ENCODE measurements around the gene EPM2AIP1.

EPM2AIP1 gene

DNA sequence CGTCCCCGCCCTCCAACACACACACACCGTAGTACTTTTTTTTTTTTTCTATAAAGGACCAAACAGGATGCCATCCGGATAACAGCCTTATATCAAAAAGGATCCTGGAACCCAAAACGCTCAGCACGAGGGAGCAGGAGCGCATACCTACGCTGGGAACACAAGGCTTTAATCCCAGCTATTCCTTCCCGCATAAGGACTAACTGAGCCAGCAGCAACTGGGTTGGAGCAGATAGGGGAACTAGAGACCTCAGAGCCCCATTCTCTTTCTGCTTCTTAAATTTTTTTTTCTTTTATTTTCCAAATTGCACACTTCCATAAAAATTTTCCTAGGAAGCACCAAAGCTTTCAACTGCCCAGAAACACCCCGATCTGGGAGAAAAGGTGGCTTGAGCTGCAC is 49.3 kb downstream of the EPM2AIP1 start:
- Histone ChIP-seq H3K36me3 (ENCODE audit: control insufficient read depth in 4 of 4, insufficient read depth in 4 of 4, low read length in 3 of 4) (peaks cover 0 to 3% (median 0%) of the 10 kb centered on the region in 4 experiments), H3K4me3 (ENCODE audit: control insufficient read depth in 1 of 7, extremely low read depth in 1 of 7, insufficient read depth in 4 of 7, low read depth in 2 of 7, low read length in 6 of 7) (peak overlapping the region; percentile 70 to 92 (median 84)), H3K27me3 (replicated peaks in 2 of 5; ENCODE audit: control insufficient read depth in 4 of 5, insufficient read depth in 5 of 5, low read length in 4 of 5) (no peaks in the 10 kb centered on the region), H3K4me1 (ENCODE audit: control extremely low read depth in 1 of 4, control insufficient read depth in 4 of 4, insufficient read depth in 4 of 4, low read length in 3 of 4) (peaks cover 0 to 18% (median 16%) of the 10 kb centered on the region in 4 experiments), H3K27ac (ENCODE audit: insufficient read depth in 1 of 2, low read depth in 1 of 2, low read length in 2 of 2, poor library complexity in 1 of 2, severe bottlenecking in 2 of 2) (peak overlapping the region; percentile 40 to 72), H3K9me3 (ENCODE audit: control extremely low read depth in 1 of 5, control insufficient read depth in 4 of 5, insufficient read depth in 2 of 5, low read depth in 1 of 5, low read length in 4 of 5) (peaks cover 0 to 11% (median 5%) of the 10 kb centered on the region in 5 experiments)
- WGBS (ENCODE audit: insufficient coverage): 5% methylated on average over 3 of the region's 10 CpGs
- ChIA-PET CTCF (interaction anchor here (0.7 to 4.7 kb wide), 12 partner anchors 10 to 48 kb away, joined by 3 to 33 read pairs (median 6); no protein-coding TSS in a partner anchor), POLR2A (interaction anchor here (0.6 kb wide), 2 partner anchors 11 to 291 kb away, joined by 3 read pairs; no protein-coding TSS in a partner anchor)
- DNase-seq: no peak

- Histone ChIP-seq H3K4me3 (ENCODE audit: control insufficient read depth in 1 of 7, extremely low read depth in 1 of 7, insufficient read depth in 4 of 7, low read depth in 2 of 7, low read length in 6 of 7) (peak overlapping the region in 1 of 7 experiments; percentile 92), H3K36me3 (ENCODE audit: control insufficient read depth in 4 of 4, insufficient read depth in 4 of 4, low read length in 3 of 4) (peaks cover 0 to 3% (median 0%) of the 10 kb centered on the region in 4 experiments), H3K9me3 (ENCODE audit: control extremely low read depth in 1 of 5, control insufficient read depth in 4 of 5, insufficient read depth in 2 of 5, low read depth in 1 of 5, low read length in 4 of 5) (peaks cover 0 to 6% (median 2%) of the 10 kb centered on the region in 5 experiments), H3K4me1 (ENCODE audit: control extremely low read depth in 1 of 4, control insufficient read depth in 4 of 4, insufficient read depth in 4 of 4, low read length in 3 of 4) (peaks cover 0 to 18% (median 16%) of the 10 kb centered on the region in 4 experiments), H3K27ac (ENCODE audit: insufficient read depth in 1 of 2, low read depth in 1 of 2, low read length in 2 of 2, poor library complexity in 1 of 2, severe bottlenecking in 2 of 2) (no peak overlapping the region), H3K27me3 (replicated peaks in 2 of 5; ENCODE audit: control insufficient read depth in 4 of 5, insufficient read depth in 5 of 5, low read length in 4 of 5) (no peaks in the 10 kb centered on the region)
- 99% methylated on average over 11 of the region's 21 CpGs for WGBS (ENCODE audit: insufficient coverage)
- DNase-seq: no peak
- POLR2A ChIA-PET: no interaction called here
- CTCF ChIA-PET: interaction anchor here (0.6 to 4.7 kb wide), 10 partner anchors 9 to 86 kb away, joined by 3 to 33 read pairs (median 6); no protein-coding TSS in a partner anchor
Measured at GRCh38 chr3:36942638-36943248, 50.2 kb downstream of the EPM2AIP1 start.

- CTCF ChIA-PET: interaction anchor here (1.5 kb wide), 1 partner anchor 24 kb away, joined by 3 read pairs; no protein-coding TSS in a partner anchor
- Histone ChIP-seq H3K27me3 (replicated peaks in 2 of 5; ENCODE audit: control insufficient read depth in 4 of 5, insufficient read depth in 5 of 5, low read length in 4 of 5) (no peaks in the 10 kb centered on the region), H3K27ac (ENCODE audit: insufficient read depth in 1 of 2, low read depth in 1 of 2, low read length in 2 of 2, poor library complexity in 1 of 2, severe bottlenecking in 2 of 2) (no peak overlapping the region), H3K9me3 (ENCODE audit: control extremely low read depth in 1 of 5, control insufficient read depth in 4 of 5, insufficient read depth in 2 of 5, low read depth in 1 of 5, low read length in 4 of 5) (peaks cover 0 to 4% (median 0%) of the 10 kb centered on the region in 5 experiments), H3K4me3 (ENCODE audit: control insufficient read depth in 1 of 7, extremely low read depth in 1 of 7, insufficient read depth in 4 of 7, low read depth in 2 of 7, low read length in 6 of 7) (no peak overlapping the region), H3K36me3 (ENCODE audit: control insufficient read depth in 4 of 4, insufficient read depth in 4 of 4, low read length in 3 of 4) (peaks cover 0 to 3% (median 0%) of the 10 kb centered on the region in 4 experiments), H3K4me1 (ENCODE audit: control extremely low read depth in 1 of 4, control insufficient read depth in 4 of 4, insufficient read depth in 4 of 4, low read length in 3 of 4) (peaks cover 0 to 18% (median 16%) of the 10 kb centered on the region in 4 experiments)
- no peak for DNase-seq
- POLR2A ChIA-PET: no interaction called here
- 100% methylated on average over 3 of the region's 3 CpGs for whole genome bisulfite sequencing (ENCODE audit: insufficient coverage)
Measured at GRCh38 chr3:36941658-36942057, 51.3 kb downstream of the EPM2AIP1 start.

DNA sequence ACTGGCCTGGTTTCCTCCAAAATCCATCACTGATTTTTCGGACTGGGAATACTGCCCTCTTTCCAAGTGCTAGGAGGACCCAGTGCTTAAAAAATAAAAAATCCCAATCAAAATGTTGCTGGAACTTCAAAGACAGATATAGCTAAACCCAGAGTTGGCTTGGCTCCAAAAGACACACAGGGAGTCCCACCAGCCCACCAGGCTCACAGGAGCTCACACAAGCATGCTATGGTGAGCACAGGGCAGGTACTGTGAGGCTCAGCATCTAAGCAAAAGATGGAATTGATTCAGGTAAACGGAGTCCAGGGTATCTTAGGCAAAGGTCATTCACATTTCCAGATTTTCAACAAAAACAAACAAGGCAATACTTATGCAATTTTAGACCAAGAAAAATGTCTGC is 51.8 kb downstream of the EPM2AIP1 start:
- peaks cover 0 to 18% (median 16%) of the 10 kb centered on the region in 4 experiments for H3K4me1 ChIP-seq (ENCODE audit: control extremely low read depth in 1 of 4, control insufficient read depth in 4 of 4, insufficient read depth in 4 of 4, low read length in 3 of 4)
- ChIA-PET CTCF (interaction anchor here (1.0 to 1.2 kb wide), 2 partner anchors 22 to 84 kb away, joined by 3 to 4 read pairs; no protein-coding TSS in a partner anchor), POLR2A (no interaction called here)
- 95% methylated on average over 2 of the region's 2 CpGs for WGBS (ENCODE audit: insufficient coverage)
- no peak for DNase-seq
- H3K4me3 ChIP-seq (ENCODE audit: control insufficient read depth in 1 of 7, extremely low read depth in 1 of 7, insufficient read depth in 4 of 7, low read depth in 2 of 7, low read length in 6 of 7): no peak overlapping the region
- peaks cover 0 to 4% (median 0%) of the 10 kb centered on the region in 5 experiments for H3K9me3 ChIP-seq (ENCODE audit: control extremely low read depth in 1 of 5, control insufficient read depth in 4 of 5, insufficient read depth in 2 of 5, low read depth in 1 of 5, low read length in 4 of 5)
- H3K27me3 ChIP-seq (replicated peaks in 2 of 5; ENCODE audit: control insufficient read depth in 4 of 5, insufficient read depth in 5 of 5, low read length in 4 of 5): no peaks in the 10 kb centered on the region
- no peak overlapping the region for H3K27ac ChIP-seq (ENCODE audit: insufficient read depth in 1 of 2, low read depth in 1 of 2, low read length in 2 of 2, poor library complexity in 1 of 2, severe bottlenecking in 2 of 2)
- peaks cover 0 to 3% (median 0%) of the 10 kb centered on the region in 4 experiments for H3K36me3 ChIP-seq (ENCODE audit: control insufficient read depth in 4 of 4, insufficient read depth in 4 of 4, low read length in 3 of 4)

DNA sequence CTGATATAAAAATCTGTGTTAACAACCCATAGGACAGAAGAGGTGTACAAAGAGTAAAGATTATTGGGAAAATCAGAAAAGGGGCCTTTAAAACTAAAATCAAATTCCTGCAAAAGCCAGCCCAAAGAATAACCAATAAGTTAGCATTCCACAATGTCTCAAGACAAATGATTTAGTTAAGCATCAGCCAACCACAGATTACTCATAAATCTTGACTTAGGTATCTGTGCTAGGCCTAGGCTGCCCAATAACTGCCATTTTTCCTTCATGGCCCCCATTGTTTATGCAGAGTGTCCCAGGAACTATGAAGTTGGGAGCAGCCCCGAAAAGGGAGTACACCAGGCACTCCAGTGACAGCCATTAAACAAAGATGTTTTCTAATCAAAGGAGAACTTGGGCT is 55.4 kb downstream of the EPM2AIP1 start:
- Histone ChIP-seq H3K4me3 (ENCODE audit: control insufficient read depth in 1 of 7, extremely low read depth in 1 of 7, insufficient read depth in 4 of 7, low read depth in 2 of 7, low read length in 6 of 7) (no peak overlapping the region), H3K36me3 (ENCODE audit: control insufficient read depth in 4 of 4, insufficient read depth in 4 of 4, low read length in 3 of 4) (peaks cover 3 to 4% (median 4%) of the 10 kb centered on the region in 4 experiments), H3K9me3 (ENCODE audit: control extremely low read depth in 1 of 5, control insufficient read depth in 4 of 5, insufficient read depth in 2 of 5, low read depth in 1 of 5, low read length in 4 of 5) (no peaks in the 10 kb centered on the region), H3K27ac (ENCODE audit: insufficient read depth in 1 of 2, low read depth in 1 of 2, low read length in 2 of 2, poor library complexity in 1 of 2, severe bottlenecking in 2 of 2) (no peak overlapping the region), H3K4me1 (ENCODE audit: control extremely low read depth in 1 of 4, control insufficient read depth in 4 of 4, insufficient read depth in 4 of 4, low read length in 3 of 4) (peaks cover 0 to 7% (median 3%) of the 10 kb centered on the region in 4 experiments), H3K27me3 (replicated peaks in 2 of 5; ENCODE audit: control insufficient read depth in 4 of 5, insufficient read depth in 5 of 5, low read length in 4 of 5) (no peaks in the 10 kb centered on the region)
- ChIA-PET POLR2A (no interaction called here), CTCF (no interaction called here)
- no peak for DNase-seq
- 91% methylated on average over 1 of the region's 1 CpG for WGBS (ENCODE audit: insufficient coverage)
